HG03066 (cell line): ENCODE results near the gene TBC1D13.
"Not testable (repeated sequence)": the region's sequence is repeated elsewhere in the genome, so short reads cannot be mapped to it uniquely, and the experiment has no call there.

Source experiments
- ATAC-seq: cut with Tn5 transposase; IDR thresholded peaks from one replicate; pipeline ENCODE4 v1.9.1; 2021; ENCODE audit warnings: low read depth; ENCODE audit not compliant: unreplicated experiment

The TBC1D13 gene

GRCh38 chr9:128786681-128787601 lies at the start of gene TBC1D13:
Gene TBC1D13, plus strand, starts transcription at chr9:128787253. Its CDS starts 101 bp downstream, at chr9:128787354.
- peak; percentile 85 for ATAC-seq

- ATAC-seq = no peak
These were observed 44.7 kb upstream of the TBC1D13 start for GRCh38 chr9:128742401-128742800.

GRCh38 chr9:128743421-128743820 lies 43.6 kb upstream of the TBC1D13 start:
- ATAC-seq = no peak

- no peak for ATAC-seq
These were observed 39.8 kb upstream of the TBC1D13 start for GRCh38 chr9:128747241-128747640.

- ATAC-seq = no peak
These were observed 36.0 kb upstream of the TBC1D13 start for GRCh38 chr9:128750926-128751595.

- ATAC-seq = no peak
These were observed 33.4 kb upstream of the TBC1D13 start for GRCh38 chr9:128753627-128754026.

- ATAC-seq = no peak
These were observed 29.5 kb upstream of the TBC1D13 start for GRCh38 chr9:128757602-128758001.

- no peak for ATAC-seq
These were observed 24.2 kb upstream of the TBC1D13 start for GRCh38 chr9:128762671-128763449.

- ATAC-seq = no peak
These were observed 22.7 kb upstream of the TBC1D13 start for GRCh38 chr9:128764361-128764760.

- ATAC-seq = no peak
These were observed 21.6 kb upstream of the TBC1D13 start for GRCh38 chr9:128765499-128765898.

- no peak for ATAC-seq
These were observed 18.4 kb upstream of the TBC1D13 start for GRCh38 chr9:128768606-128769005.

- ATAC-seq = no peak
These were observed 16.6 kb upstream of the TBC1D13 start for GRCh38 chr9:128770286-128771030.

GRCh38 chr9:128771094-128771721 lies 15.8 kb upstream of the TBC1D13 start:
- peak; percentile 42 for ATAC-seq

- ATAC-seq = peak; percentile 84
These were observed 15.1 kb upstream of the TBC1D13 start, which contains the start of gene ZER1 for GRCh38 chr9:128771745-128772519. Gene ZER1, minus strand, starts transcription at chr9:128771927. Its CDS starts 16,362 bp downstream, at chr9:128755565.

GRCh38 chr9:128773049-128773448 lies 14.0 kb upstream of the TBC1D13 start:
- no peak for ATAC-seq

- no peak for ATAC-seq
These were observed 12.2 kb upstream of the TBC1D13 start for GRCh38 chr9:128774804-128775203.

- ATAC-seq = not testable (repeated sequence)
These were observed 7.0 kb upstream of the TBC1D13 start for GRCh38 chr9:128780093-128780492.

- ATAC-seq = no peak
These were observed 5.6 kb upstream of the TBC1D13 start for GRCh38 chr9:128781187-128782070.
